Activated CD4-positive, alpha-beta T cell treated with anti-CD3 and anti-CD28 coated beads for 36 hours (primary cell): ENCODE results near the gene SLC35F6. TPM values are rescaled to one million over a fixed set of nuclear protein-coding genes. Genes with fewer than 3 reads are reported as not detected.

Experiments used
- ATAC-seq: fragments of 200-7000 bp; cut with Tn5 transposase; one replicate; pipeline ENCODE4 v1.10.0; 2021; ENCODE audit warnings: mild to moderate bottlenecking, moderate library complexity
- CTCF ChIA-PET: fragments of 350-600 bp; sonication (Branson Sonifier 250); formaldehyde crosslinking; loops from one replicate; lab custom pipeline; 2021; ENCODE audit warnings: antibody characterized with exemption; lab: Charles Lee
- POLR2A ChIA-PET: fragments of 350-600 bp; sonication (Branson Sonifier 250); formaldehyde crosslinking; loops from one replicate; lab custom pipeline; 2021; ENCODE audit warnings: antibody characterized with exemption, inconsistent platforms; lab: Charles Lee
- DNase-seq: peaks from one replicate; pipeline ENCODE4 v3.0.0-alpha.2; 2020
- H3K27ac Mint-ChIP-seq: one replicate; pipeline ENCODE4 v1.8.0; 2021; ENCODE audit warnings: mixed read lengths
- H3K27me3 Mint-ChIP-seq: one replicate; pipeline ENCODE4 v1.8.0; 2021; ENCODE audit warnings: mixed read lengths
- H3K36me3 Mint-ChIP-seq: one replicate; pipeline ENCODE4 v1.8.0; 2021; ENCODE audit warnings: low read depth, mixed read lengths
- H3K4me1 Mint-ChIP-seq: one replicate; pipeline ENCODE4 v1.8.0; 2021; ENCODE audit warnings: mixed read lengths
- H3K4me3 Mint-ChIP-seq: one replicate; pipeline ENCODE4 v1.8.0; 2021; ENCODE audit warnings: mild to moderate bottlenecking, moderate library complexity, mixed read lengths
- H3K9me3 Mint-ChIP-seq: one replicate; pipeline ENCODE4 v1.8.0; 2021; ENCODE audit warnings: low read depth, mixed read lengths
- intact Hi-C, 2 experiments: fragments of 100-400 bp; cut with DNase I in 1 of 2; cut with micrococcal nuclease in 1 of 2; formaldehyde crosslinking; loops; one replicate each; pipeline versions ENCODE4 v1.14.2 to v1.15.1; 2022 to 2024; cut with DNase I, micrococcal nuclease
- total RNA-seq, 2 experiments: library from RNA; stranded (reverse); gene quantifications; one replicate each; pipeline ENCODE4 v1.2.3, GENCODE V29; 2021

SLC35F6 gene
- total RNA-seq, result 1 to 10 TPM; 5.0 to 5.6 TPM

- Mint-ChIP-seq H3K27ac (peak within 1 kb of the TSS; percentile 78), H3K36me3 (peaks cover 1% of the 10 kb centered on the region), H3K9me3 (no peaks in the 10 kb centered on the region), H3K27me3 (no peaks in the 10 kb centered on the region), H3K4me1 (peaks cover 36% of the 10 kb centered on the region), H3K4me3 (peak within 1 kb of the TSS; percentile 85)
- POLR2A ChIA-PET, result no interaction called here
- intact Hi-C loops, result loop anchor here (1.0 to 5.0 kb wide), 4 partner anchors 21 to 887 kb away; partner anchors contain the start of genes ADGRF3 (in 1 of the 2), ASXL2 (in 1 of the 2), RAB10 (in 1 of the 2) and SELENOI (in 1 of the 2)
- peak; percentile 91 for DNase-seq
- CTCF ChIA-PET, result interaction anchor here (0.5 to 0.7 kb wide), 4 partner anchors 15 to 1596 kb away, joined by 3 read pairs; partner anchors contain the start of gene POMC
- peak; percentile 95 for ATAC-seq
These were observed at the start of gene SLC35F6 for GRCh38 chr2:26764078-26764887. Gene SLC35F6, plus strand, starts transcription at chr2:26764284. Its CDS starts 66 bp downstream, at chr2:26764350.

- ChIA-PET CTCF (no interaction called here), POLR2A (no interaction called here)
- no peaks in the 10 kb centered on the region for H3K27me3 Mint-ChIP-seq
- no peaks in the 10 kb centered on the region for H3K36me3 Mint-ChIP-seq
- intact Hi-C loops, result no loop called here
- no peaks in the 10 kb centered on the region for H3K4me1 Mint-ChIP-seq
- H3K4me3 Mint-ChIP-seq, result no peak overlapping the region
- no peaks in the 10 kb centered on the region for H3K9me3 Mint-ChIP-seq
- DNase-seq, result no peak
- H3K27ac Mint-ChIP-seq, result no peak overlapping the region
- no peak for ATAC-seq
These were observed 48.4 kb upstream of the SLC35F6 start for GRCh38 chr2:26715528-26716270.

- intact Hi-C loops, result no loop called here
- H3K27ac Mint-ChIP-seq, result no peak overlapping the region
- no peak for ATAC-seq
These were observed 47.7 kb upstream of the SLC35F6 start for GRCh38 chr2:26716340-26716739.

GRCh38 chr2:26716769-26717168, 47.3 kb upstream of the SLC35F6 start:
- no peak for DNase-seq
- Mint-ChIP-seq H3K36me3 (no peaks in the 10 kb centered on the region), H3K27me3 (no peaks in the 10 kb centered on the region), H3K4me3 (no peak overlapping the region), H3K4me1 (no peaks in the 10 kb centered on the region), H3K9me3 (no peaks in the 10 kb centered on the region), H3K27ac (no peak overlapping the region)
- intact Hi-C loops, result no loop called here
- CTCF ChIA-PET, result no interaction called here
- POLR2A ChIA-PET, result no interaction called here
- ATAC-seq, result no peak

More at GRCh38 chr2:26716340-26716739, 47.7 kb upstream of the SLC35F6 start:
- POLR2A ChIA-PET, result no interaction called here
- no peaks in the 10 kb centered on the region for H3K27me3 Mint-ChIP-seq
- CTCF ChIA-PET, result no interaction called here
- no peak overlapping the region for H3K4me3 Mint-ChIP-seq
- H3K9me3 Mint-ChIP-seq, result no peaks in the 10 kb centered on the region
- no peaks in the 10 kb centered on the region for H3K4me1 Mint-ChIP-seq
- no peak for DNase-seq
- no peaks in the 10 kb centered on the region for H3K36me3 Mint-ChIP-seq

GRCh38 chr2:26717362-26717761, 46.7 kb upstream of the SLC35F6 start:
- no peak overlapping the region for H3K27ac Mint-ChIP-seq
- intact Hi-C loops, result no loop called here
- H3K36me3 Mint-ChIP-seq, result no peaks in the 10 kb centered on the region
- H3K4me3 Mint-ChIP-seq, result no peak overlapping the region
- ATAC-seq (no peak), DNase-seq (no peak)
- POLR2A ChIA-PET, result no interaction called here
- H3K27me3 Mint-ChIP-seq, result no peaks in the 10 kb centered on the region
- H3K4me1 Mint-ChIP-seq, result no peaks in the 10 kb centered on the region
- CTCF ChIA-PET, result no interaction called here
- H3K9me3 Mint-ChIP-seq, result no peaks in the 10 kb centered on the region

GRCh38 chr2:26718949-26719686, 45.0 kb upstream of the SLC35F6 start:
- no peak overlapping the region for H3K27ac Mint-ChIP-seq

GRCh38 chr2:26720322-26721114, 43.6 kb upstream of the SLC35F6 start:
- CTCF ChIA-PET, result interaction anchor here (1.0 to 1.1 kb wide), 2 partner anchors 14 to 37 kb away, joined by 3 read pairs; no protein-coding TSS in a partner anchor
- POLR2A ChIA-PET, result no interaction called here
- intact Hi-C loops, result no loop called here
- Mint-ChIP-seq H3K4me3 (no peak overlapping the region), H3K27ac (no peak overlapping the region), H3K4me1 (no peaks in the 10 kb centered on the region), H3K9me3 (no peaks in the 10 kb centered on the region), H3K27me3 (no peaks in the 10 kb centered on the region), H3K36me3 (no peaks in the 10 kb centered on the region)
- no peak for DNase-seq
- no peak for ATAC-seq

More at GRCh38 chr2:26718949-26719686, 45.0 kb upstream of the SLC35F6 start:
- H3K36me3 Mint-ChIP-seq, result no peaks in the 10 kb centered on the region
- no peak overlapping the region for H3K4me3 Mint-ChIP-seq
- no peaks in the 10 kb centered on the region for H3K4me1 Mint-ChIP-seq
- no peaks in the 10 kb centered on the region for H3K27me3 Mint-ChIP-seq
- intact Hi-C loops, result no loop called here
- ATAC-seq (no peak), DNase-seq (no peak)
- ChIA-PET POLR2A (no interaction called here), CTCF (no interaction called here)
- H3K9me3 Mint-ChIP-seq, result no peaks in the 10 kb centered on the region

GRCh38 chr2:26721115-26722032, 42.7 kb upstream of the SLC35F6 start:
- ATAC-seq (no peak), DNase-seq (no peak)
- H3K4me1 Mint-ChIP-seq, result no peaks in the 10 kb centered on the region
- ChIA-PET POLR2A (no interaction called here), CTCF (interaction anchor here (1.1 kb wide), 1 partner anchor 38 kb away, joined by 3 read pairs; no protein-coding TSS in a partner anchor)
- H3K4me3 Mint-ChIP-seq, result no peak overlapping the region
- no peaks in the 10 kb centered on the region for H3K9me3 Mint-ChIP-seq
- H3K27me3 Mint-ChIP-seq, result peaks cover 2% of the 10 kb centered on the region
- H3K27ac Mint-ChIP-seq, result no peak overlapping the region
- no peaks in the 10 kb centered on the region for H3K36me3 Mint-ChIP-seq
- intact Hi-C loops, result no loop called here

- DNase-seq, result no peak
- ChIA-PET POLR2A (no interaction called here), CTCF (no interaction called here)
- no peaks in the 10 kb centered on the region for H3K9me3 Mint-ChIP-seq
- peaks cover 6% of the 10 kb centered on the region for H3K27me3 Mint-ChIP-seq
- no peaks in the 10 kb centered on the region for H3K4me1 Mint-ChIP-seq
- intact Hi-C loops, result no loop called here
- peak overlapping the region; percentile 6 for H3K27ac Mint-ChIP-seq
- no peaks in the 10 kb centered on the region for H3K36me3 Mint-ChIP-seq
- H3K4me3 Mint-ChIP-seq, result no peak overlapping the region
- ATAC-seq, result no peak
These were observed 41.8 kb upstream of the SLC35F6 start for GRCh38 chr2:26722328-26722727.

- Mint-ChIP-seq H3K27me3 (peaks cover 9% of the 10 kb centered on the region), H3K9me3 (no peaks in the 10 kb centered on the region), H3K4me1 (no peaks in the 10 kb centered on the region), H3K27ac (no peak overlapping the region), H3K4me3 (no peak overlapping the region), H3K36me3 (no peaks in the 10 kb centered on the region)
- no peak for DNase-seq
- intact Hi-C loops, result no loop called here
- ChIA-PET POLR2A (no interaction called here), CTCF (no interaction called here)
- no peak for ATAC-seq
These were observed 41.2 kb upstream of the SLC35F6 start for GRCh38 chr2:26722911-26723310.
